Neural progenitor cell (in vitro differentiated cells): Measurements from ENCODE around the gene CBLB. TPM values are rescaled to one million over a fixed set of nuclear protein-coding genes. Genes with fewer than 3 reads are reported as not detected.
A peak's percentile ranks its signal among the peaks of the same experiment; 100 is the strongest.

Experiments
- DNase-seq: peaks from one replicate; pipeline ENCODE4 v3.0.0-alpha.2; 2016; ENCODE audit warnings: low spot score
- H2AFZ ChIP-seq: fragments of 200-600 bp; sonication (generic); replicated peaks from 2 replicates; pipeline ENCODE4 v1.6.1; 2016; ENCODE audit warnings: antibody characterized with exemption
- H3F3A ChIP-seq: fragments of 200-600 bp; sonication (generic); 2 replicates; pipeline ENCODE4 v1.6.1; 2016; ENCODE audit warnings: antibody characterized with exemption, low read depth
- H3K27ac ChIP-seq: fragments of 200-600 bp; sonication (generic); 2 replicates; pipeline ENCODE4 v1.5.1; 2016; ENCODE audit warnings: mild to moderate bottlenecking
- H3K27me3 ChIP-seq: fragments of 200-600 bp; sonication (generic); 2 replicates; pipeline ENCODE4 v1.6.1; 2016; ENCODE audit warnings: mild to moderate bottlenecking, moderate library complexity
- H3K36me3 ChIP-seq: fragments of 200-600 bp; sonication (generic); 2 replicates; pipeline ENCODE4 v1.5.1; 2016
- H3K4me1 ChIP-seq: fragments of 200-600 bp; sonication (generic); 2 replicates; pipeline ENCODE4 v1.6.1; 2016; ENCODE audit warnings: mixed run types
- H3K4me2 ChIP-seq: fragments of 200-600 bp; sonication (generic); 2 replicates; pipeline ENCODE4 v1.6.1; 2016
- H3K4me3 ChIP-seq: fragments of 200-600 bp; sonication (generic); 2 replicates; pipeline ENCODE4 v1.5.1; 2016
- H3K79me2 ChIP-seq: fragments of 200-600 bp; sonication (generic); 2 replicates; pipeline ENCODE4 v1.6.1; 2016; ENCODE audit warnings: low read depth
- H3K9ac ChIP-seq: fragments of 200-600 bp; sonication (generic); 2 replicates; pipeline ENCODE4 v1.6.1; 2016
- H3K9me3 ChIP-seq: fragments of 200-600 bp; sonication (generic); 2 replicates; pipeline ENCODE4 v1.5.1; 2016; ENCODE audit warnings: low read depth
- H4K20me1 ChIP-seq: fragments of 200-600 bp; sonication (generic); 2 replicates; pipeline ENCODE4 v1.6.1; 2016; ENCODE audit warnings: low read depth
- H3K27ac Mint-ChIP-seq: 3 replicates; pipeline ENCODE4 v1.8.0; 2021; ENCODE audit warnings: mixed read lengths
- H3K27me3 Mint-ChIP-seq: 2 replicates; pipeline ENCODE4 v1.8.0; 2022; ENCODE audit warnings: low read depth, mild to moderate bottlenecking, inconsistent platforms, moderate library complexity, mixed read lengths; ENCODE audit not compliant: insufficient read depth
- H3K36me3 Mint-ChIP-seq: 3 replicates; pipeline ENCODE4 v1.8.0; 2021; ENCODE audit warnings: mixed read lengths
- H3K4me1 Mint-ChIP-seq: 3 replicates; pipeline ENCODE4 v1.8.0; 2021; ENCODE audit warnings: mixed read lengths
- H3K4me3 Mint-ChIP-seq: 3 replicates; pipeline ENCODE4 v1.8.0; 2021; ENCODE audit warnings: mild to moderate bottlenecking, moderate library complexity, mixed read lengths
- H3K9me3 Mint-ChIP-seq: 3 replicates; pipeline ENCODE4 v1.8.0; 2020; ENCODE audit warnings: mixed read lengths
- CTCF ChIP-seq: fragments of 200-600 bp; sonication (generic); IDR thresholded peaks from 2 replicates; pipeline ENCODE4 v1.5.1; 2017; ENCODE audit warnings: antibody characterized with exemption, mild to moderate bottlenecking
- EZH2 ChIP-seq: fragments of 200-600 bp; sonication (generic); IDR thresholded peaks from 2 replicates; pipeline ENCODE4 v1.6.1; 2017; ENCODE audit warnings: antibody characterized with exemption, mild to moderate bottlenecking, moderate library complexity
- EZH2phosphoT487 ChIP-seq: fragments of 200-600 bp; sonication (generic); IDR thresholded peaks from 2 replicates; pipeline ENCODE4 v1.6.1; 2017; ENCODE audit warnings: antibody characterized with exemption
- total RNA-seq: library from RNA; depleted of rRNA; stranded (reverse); fragments of >200 nt; gene quantifications from 2 replicates; pipeline ENCODE4 v1.2.3, GENCODE V29; 2015; ENCODE audit warnings: low replicate concordance

The CBLB gene
- total RNA-seq, 1 donor from 2014 or later, result 105 TPM

- H3K9me3 ChIP-seq, result no peaks in the 10 kb centered on the region
- H3K36me3 ChIP-seq, result no peaks in the 10 kb centered on the region
- H3K79me2 ChIP-seq, result no peaks in the 10 kb centered on the region
- Mint-ChIP-seq H3K27ac (no peak overlapping the region), H3K4me3 (no peak overlapping the region), H3K27me3 (no peaks in the 10 kb centered on the region), H3K9me3 (peaks cover 5% of the 10 kb centered on the region), H3K4me1 (no peaks in the 10 kb centered on the region), H3K36me3 (no peaks in the 10 kb centered on the region)
- H3K4me1 ChIP-seq, result no peaks in the 10 kb centered on the region
- H2AFZ ChIP-seq, result no peak overlapping the region
- no peak overlapping the region for H3K4me2 ChIP-seq
- no peaks in the 10 kb centered on the region for H3K27me3 ChIP-seq
- H4K20me1 ChIP-seq, result no peaks in the 10 kb centered on the region
- no peak overlapping the region for H3K9ac ChIP-seq
- no peak overlapping the region for H3K4me3 ChIP-seq
- no peak overlapping the region for H3K27ac ChIP-seq
- H3F3A ChIP-seq, result no peaks in the 10 kb centered on the region
- TF ChIP-seq CTCF (no peak), EZH2 (no peak), EZH2phosphoT487 (no peak)
- DNase-seq, result no peak
These were observed 44.8 kb upstream of the CBLB start for GRCh38 chr3:105913616-105914015.

GRCh38 chr3:105912891-105913290 lies 44.1 kb upstream of the CBLB start:
- TF ChIP-seq EZH2 (no peak), CTCF (no peak), EZH2phosphoT487 (no peak)
- H3K4me3 ChIP-seq, result no peak overlapping the region
- H3K27me3 ChIP-seq, result no peaks in the 10 kb centered on the region
- Mint-ChIP-seq H3K9me3 (peaks cover 5% of the 10 kb centered on the region), H3K27ac (no peak overlapping the region), H3K4me3 (no peak overlapping the region), H3K36me3 (no peaks in the 10 kb centered on the region), H3K4me1 (no peaks in the 10 kb centered on the region), H3K27me3 (no peaks in the 10 kb centered on the region)
- H3K9me3 ChIP-seq, result no peaks in the 10 kb centered on the region
- no peaks in the 10 kb centered on the region for H3F3A ChIP-seq
- H3K9ac ChIP-seq, result no peak overlapping the region
- H2AFZ ChIP-seq, result no peak overlapping the region
- H4K20me1 ChIP-seq, result no peaks in the 10 kb centered on the region
- no peak overlapping the region for H3K27ac ChIP-seq
- H3K79me2 ChIP-seq, result no peaks in the 10 kb centered on the region
- no peaks in the 10 kb centered on the region for H3K36me3 ChIP-seq
- no peaks in the 10 kb centered on the region for H3K4me1 ChIP-seq
- no peak for DNase-seq
- no peak overlapping the region for H3K4me2 ChIP-seq

GRCh38 chr3:105911496-105911895 lies 42.7 kb upstream of the CBLB start:
- Histone ChIP-seq H3K4me1 (no peaks in the 10 kb centered on the region), H2AFZ (peak overlapping the region; percentile 33), H3K27me3 (no peaks in the 10 kb centered on the region), H3K79me2 (no peaks in the 10 kb centered on the region), H3F3A (no peaks in the 10 kb centered on the region), H3K9me3 (no peaks in the 10 kb centered on the region), H3K4me2 (no peak overlapping the region), H4K20me1 (no peaks in the 10 kb centered on the region), H3K4me3 (no peak overlapping the region), H3K36me3 (no peaks in the 10 kb centered on the region), H3K9ac (no peak overlapping the region), H3K27ac (no peak overlapping the region)
- DNase-seq, result no peak
- Mint-ChIP-seq H3K27ac (no peak overlapping the region), H3K4me3 (no peak overlapping the region), H3K9me3 (peaks cover 3% of the 10 kb centered on the region), H3K36me3 (no peaks in the 10 kb centered on the region), H3K27me3 (no peaks in the 10 kb centered on the region), H3K4me1 (no peaks in the 10 kb centered on the region)
- no peak for TF ChIP-seq EZH2phosphoT487
- TF ChIP-seq EZH2, result no peak

- H3K27me3 ChIP-seq, result no peaks in the 10 kb centered on the region
- H3K4me3 ChIP-seq, result no peak overlapping the region
- DNase-seq, result no peak
- no peaks in the 10 kb centered on the region for H3K79me2 ChIP-seq
- TF ChIP-seq EZH2phosphoT487 (no peak), EZH2 (no peak), CTCF (no peak)
- H3K4me2 ChIP-seq, result no peak overlapping the region
- Mint-ChIP-seq H3K4me3 (no peak overlapping the region), H3K36me3 (no peaks in the 10 kb centered on the region), H3K9me3 (peaks cover 3% of the 10 kb centered on the region), H3K27me3 (no peaks in the 10 kb centered on the region), H3K27ac (no peak overlapping the region), H3K4me1 (no peaks in the 10 kb centered on the region)
- H3K9me3 ChIP-seq, result no peaks in the 10 kb centered on the region
- H3K27ac ChIP-seq, result no peak overlapping the region
- peak overlapping the region; percentile 4 for H2AFZ ChIP-seq
- no peaks in the 10 kb centered on the region for H3K4me1 ChIP-seq
- H3F3A ChIP-seq, result no peaks in the 10 kb centered on the region
- H3K9ac ChIP-seq, result no peak overlapping the region
- no peaks in the 10 kb centered on the region for H3K36me3 ChIP-seq
- no peaks in the 10 kb centered on the region for H4K20me1 ChIP-seq
These were observed 39.0 kb upstream of the CBLB start for GRCh38 chr3:105907777-105908176.
